ENCODE measurements around the gene TENM3. TPM values are rescaled to one million over a fixed set of nuclear protein-coding genes. Genes with fewer than 3 reads are reported as not detected.

TENM3 gene
- total and polyA plus RNA-seq, 9 donors, result 11.0 to 32.9 (median 23.2) TPM

DNA sequence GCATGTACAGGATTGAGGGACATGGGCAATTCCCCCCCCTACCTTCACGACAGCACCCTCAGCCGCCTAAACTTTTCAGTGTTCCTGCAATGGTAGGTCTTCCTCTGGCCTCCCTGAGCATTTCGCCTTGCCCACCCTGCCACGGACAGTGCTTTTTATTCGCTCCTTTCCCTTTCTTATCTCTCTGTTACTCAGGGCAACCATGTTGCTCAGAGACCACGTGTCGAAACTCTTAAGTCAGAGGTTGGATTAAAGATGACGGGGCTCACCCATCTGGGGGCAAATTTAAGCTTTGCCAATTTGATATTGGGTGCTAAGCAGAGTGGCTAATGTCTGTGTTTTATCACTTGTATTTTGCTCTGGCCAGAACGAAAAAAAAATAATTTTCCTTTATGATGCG is 20.4 kb downstream of the TENM3 start:
- Histone ChIP-seq H3K4me1 (ENCODE audit: control insufficient read depth, insufficient read depth, low read length) (no peaks in the 10 kb centered on the region), H3K27ac (ENCODE audit: low read length) (no peak overlapping the region), H3K9me3 (replicated peaks; ENCODE audit: control insufficient read depth, low read depth, low read length) (no peaks in the 10 kb centered on the region), H3K4me3 (ENCODE audit: low read length) (no peak overlapping the region), H3K27me3 (ENCODE audit: control insufficient read depth, insufficient read depth, low read length) (no peaks in the 10 kb centered on the region), H3K36me3 (ENCODE audit: control insufficient read depth, insufficient read depth, low read length) (no peaks in the 10 kb centered on the region)
- DNase-seq, result no peak
- 100% methylated on average over 4 of the region's 10 CpGs for WGBS (ENCODE audit: insufficient coverage)

DNA sequence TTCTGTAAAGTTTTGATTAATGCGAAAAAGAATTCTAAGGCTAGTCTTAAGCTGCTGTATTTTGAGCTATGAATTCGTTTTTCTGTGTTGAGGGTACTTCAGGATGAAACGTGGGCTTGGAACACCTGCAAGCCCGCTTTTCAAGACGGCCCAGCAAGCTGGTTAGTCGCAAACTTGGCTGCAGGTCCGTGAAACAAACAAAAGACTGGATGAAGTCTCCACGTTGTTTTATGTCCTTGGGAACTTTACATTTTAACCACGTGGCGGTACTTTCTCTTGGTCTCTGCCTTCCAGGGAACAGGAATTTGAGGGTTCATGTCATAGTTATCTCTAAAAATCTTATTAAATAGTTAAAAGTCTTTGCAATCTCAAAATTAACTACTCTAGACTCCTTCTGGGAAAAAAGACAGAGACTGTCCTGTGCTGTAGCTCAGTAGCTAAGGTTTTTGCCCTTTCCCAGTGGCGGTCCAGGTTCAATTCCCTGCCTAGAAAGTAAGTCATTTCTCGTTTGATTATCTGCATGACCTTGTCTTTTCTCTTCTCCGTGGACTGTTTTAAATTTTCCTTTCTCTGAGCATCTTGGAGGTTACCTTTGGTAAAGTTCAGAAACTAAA is 21.0 kb downstream of the TENM3 start:
- no peak overlapping the region for H3K4me3 ChIP-seq (ENCODE audit: low read length)
- H3K27me3 ChIP-seq (ENCODE audit: control insufficient read depth, insufficient read depth, low read length), result no peaks in the 10 kb centered on the region
- no peaks in the 10 kb centered on the region for H3K9me3 ChIP-seq (replicated peaks; ENCODE audit: control insufficient read depth, low read depth, low read length)
- H3K36me3 ChIP-seq (ENCODE audit: control insufficient read depth, insufficient read depth, low read length), result no peaks in the 10 kb centered on the region
- DNase-seq, result no peak
- no peaks in the 10 kb centered on the region for H3K4me1 ChIP-seq (ENCODE audit: control insufficient read depth, insufficient read depth, low read length)
- H3K27ac ChIP-seq (ENCODE audit: low read length), result no peak overlapping the region
- WGBS (ENCODE audit: insufficient coverage), result 90% methylated on average over 6 of the region's 13 CpGs

DNA sequence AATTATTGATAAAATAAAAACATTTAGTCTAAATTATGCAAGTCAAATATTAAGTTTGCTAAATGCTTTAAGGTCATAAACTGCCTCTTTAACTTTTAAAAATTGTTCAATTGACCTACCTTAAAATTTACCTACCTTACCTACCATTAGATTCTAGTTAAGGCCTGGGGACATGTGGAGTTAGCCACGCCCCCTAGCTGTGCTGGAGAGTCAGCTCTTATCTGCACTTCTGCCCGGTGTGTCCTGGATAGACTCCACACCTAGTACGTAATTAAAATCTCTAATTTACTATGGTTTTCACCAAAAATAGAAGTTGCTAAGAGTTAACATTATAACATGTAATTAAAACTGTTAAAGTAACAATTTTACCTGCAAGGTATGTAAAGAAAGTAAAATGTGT is 22.7 kb downstream of the TENM3 start:
- H3K4me1 ChIP-seq (ENCODE audit: control insufficient read depth, insufficient read depth, low read length), result no peaks in the 10 kb centered on the region
- H3K4me3 ChIP-seq (ENCODE audit: low read length), result no peak overlapping the region
- H3K9me3 ChIP-seq (replicated peaks; ENCODE audit: control insufficient read depth, low read depth, low read length), result no peaks in the 10 kb centered on the region
- DNase-seq, result no peak
- no CpG with 5 or more reads among the region's 3 CpGs for WGBS (ENCODE audit: insufficient coverage)
- H3K27me3 ChIP-seq (ENCODE audit: control insufficient read depth, insufficient read depth, low read length), result no peaks in the 10 kb centered on the region
- no peaks in the 10 kb centered on the region for H3K36me3 ChIP-seq (ENCODE audit: control insufficient read depth, insufficient read depth, low read length)
- no peak overlapping the region for H3K27ac ChIP-seq (ENCODE audit: low read length)

DNA sequence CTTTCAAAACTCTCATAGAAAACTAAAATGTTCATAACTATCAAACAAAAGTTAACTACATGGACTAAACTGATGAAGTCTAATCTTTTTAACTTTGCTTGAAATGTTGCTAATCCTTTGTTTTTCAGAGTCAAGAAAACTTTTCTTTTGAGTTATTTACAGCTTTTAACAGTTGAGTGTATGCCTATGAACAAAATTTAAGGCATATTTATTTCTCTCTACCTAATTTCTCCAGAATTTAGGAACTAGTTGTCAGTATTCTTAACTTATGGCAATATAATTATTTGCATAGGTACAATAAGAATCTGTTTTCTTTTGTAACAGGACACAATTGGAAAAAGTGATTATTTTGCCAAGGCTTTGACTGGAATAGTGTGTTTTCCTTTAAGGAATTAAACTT is 23.8 kb downstream of the TENM3 start:
- no peaks in the 10 kb centered on the region for H3K4me1 ChIP-seq (ENCODE audit: control insufficient read depth, insufficient read depth, low read length)
- no peak overlapping the region for H3K4me3 ChIP-seq (ENCODE audit: low read length)
- no peak for DNase-seq
- H3K27ac ChIP-seq (ENCODE audit: low read length), result no peak overlapping the region
- H3K36me3 ChIP-seq (ENCODE audit: control insufficient read depth, insufficient read depth, low read length), result no peaks in the 10 kb centered on the region
- no peaks in the 10 kb centered on the region for H3K27me3 ChIP-seq (ENCODE audit: control insufficient read depth, insufficient read depth, low read length)
- no peaks in the 10 kb centered on the region for H3K9me3 ChIP-seq (replicated peaks; ENCODE audit: control insufficient read depth, low read depth, low read length)

DNA sequence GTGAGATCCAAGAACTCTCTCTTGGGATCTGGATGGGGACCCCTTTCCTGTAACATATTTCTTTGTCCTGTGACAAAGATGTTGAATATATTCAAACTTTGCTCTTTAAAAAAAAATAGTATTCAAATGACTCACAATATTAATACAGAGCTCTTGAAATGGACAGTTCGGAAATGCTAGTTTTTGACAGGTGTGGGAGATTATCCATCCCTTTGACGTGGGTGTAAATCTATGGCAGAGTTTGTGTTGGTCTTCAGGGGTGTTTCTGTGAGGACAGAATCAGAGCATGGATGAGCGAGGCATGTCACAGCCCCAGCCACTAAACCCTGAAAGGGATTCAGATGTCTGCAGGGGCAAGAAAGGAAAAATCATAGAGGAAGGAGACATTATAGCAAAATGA is 25.8 kb downstream of the TENM3 start:
- H3K4me3 ChIP-seq (ENCODE audit: low read length), result no peak overlapping the region
- H3K27me3 ChIP-seq (ENCODE audit: control insufficient read depth, insufficient read depth, low read length), result no peaks in the 10 kb centered on the region
- 33% methylated on average over 1 of the region's 3 CpGs for WGBS (ENCODE audit: insufficient coverage)
- H3K27ac ChIP-seq (ENCODE audit: low read length), result no peak overlapping the region
- no peak for DNase-seq
- no peaks in the 10 kb centered on the region for H3K36me3 ChIP-seq (ENCODE audit: control insufficient read depth, insufficient read depth, low read length)
- no peaks in the 10 kb centered on the region for H3K4me1 ChIP-seq (ENCODE audit: control insufficient read depth, insufficient read depth, low read length)
- no peaks in the 10 kb centered on the region for H3K9me3 ChIP-seq (replicated peaks; ENCODE audit: control insufficient read depth, low read depth, low read length)

DNA sequence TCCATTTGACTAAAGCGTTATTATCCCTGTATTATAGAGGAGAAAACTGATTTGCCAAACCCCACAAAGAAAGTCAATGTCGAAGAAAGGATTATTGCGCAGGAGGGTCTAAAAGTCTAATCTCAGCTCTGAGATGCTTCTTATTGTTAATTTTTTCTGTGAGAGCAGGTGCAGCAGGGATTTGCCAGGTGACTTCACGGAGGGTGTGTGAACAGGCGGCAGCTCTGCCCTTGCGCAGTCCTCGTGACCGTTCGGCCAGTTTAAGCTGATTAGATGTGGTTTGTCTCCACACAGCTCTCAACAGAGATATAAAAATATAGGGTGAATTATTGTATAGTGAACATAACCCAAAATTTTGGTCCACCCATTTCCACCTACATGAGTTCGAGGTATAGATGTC is 28.5 kb downstream of the TENM3 start:
- whole genome bisulfite sequencing (ENCODE audit: insufficient coverage), result 94% methylated on average over 2 of the region's 10 CpGs
- no peak overlapping the region for H3K4me3 ChIP-seq (ENCODE audit: low read length)
- no peak for DNase-seq
- H3K4me1 ChIP-seq (ENCODE audit: control insufficient read depth, insufficient read depth, low read length), result no peaks in the 10 kb centered on the region
- H3K36me3 ChIP-seq (ENCODE audit: control insufficient read depth, insufficient read depth, low read length), result no peaks in the 10 kb centered on the region
- no peaks in the 10 kb centered on the region for H3K27me3 ChIP-seq (ENCODE audit: control insufficient read depth, insufficient read depth, low read length)
- no peaks in the 10 kb centered on the region for H3K9me3 ChIP-seq (replicated peaks; ENCODE audit: control insufficient read depth, low read depth, low read length)
- no peak overlapping the region for H3K27ac ChIP-seq (ENCODE audit: low read length)

DNA sequence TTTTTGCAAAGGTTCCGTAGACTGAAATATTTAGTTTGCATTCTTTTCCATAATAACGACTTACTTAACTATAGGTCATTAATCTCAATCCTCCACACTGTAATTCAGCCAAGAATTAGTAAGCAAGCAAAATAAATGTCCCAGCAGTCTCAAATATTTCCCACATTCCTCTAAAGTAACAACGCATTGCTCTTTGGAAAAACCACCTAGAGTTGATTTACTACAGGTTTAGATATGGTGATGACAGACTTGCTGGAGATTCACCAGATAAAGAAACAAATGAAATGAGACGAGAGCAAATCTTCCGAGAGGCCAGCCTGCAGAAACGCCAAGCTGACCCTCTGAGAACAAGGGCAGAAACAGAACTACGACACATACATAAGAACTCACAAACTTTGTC is 28.9 kb downstream of the TENM3 start:
- no peak for DNase-seq
- Histone ChIP-seq H3K27me3 (ENCODE audit: control insufficient read depth, insufficient read depth, low read length) (no peaks in the 10 kb centered on the region), H3K9me3 (replicated peaks; ENCODE audit: control insufficient read depth, low read depth, low read length) (no peaks in the 10 kb centered on the region), H3K4me1 (ENCODE audit: control insufficient read depth, insufficient read depth, low read length) (no peaks in the 10 kb centered on the region), H3K36me3 (ENCODE audit: control insufficient read depth, insufficient read depth, low read length) (no peaks in the 10 kb centered on the region), H3K4me3 (ENCODE audit: low read length) (no peak overlapping the region), H3K27ac (ENCODE audit: low read length) (no peak overlapping the region)
- 80% methylated on average over 4 of the region's 7 CpGs for WGBS (ENCODE audit: insufficient coverage)

DNA sequence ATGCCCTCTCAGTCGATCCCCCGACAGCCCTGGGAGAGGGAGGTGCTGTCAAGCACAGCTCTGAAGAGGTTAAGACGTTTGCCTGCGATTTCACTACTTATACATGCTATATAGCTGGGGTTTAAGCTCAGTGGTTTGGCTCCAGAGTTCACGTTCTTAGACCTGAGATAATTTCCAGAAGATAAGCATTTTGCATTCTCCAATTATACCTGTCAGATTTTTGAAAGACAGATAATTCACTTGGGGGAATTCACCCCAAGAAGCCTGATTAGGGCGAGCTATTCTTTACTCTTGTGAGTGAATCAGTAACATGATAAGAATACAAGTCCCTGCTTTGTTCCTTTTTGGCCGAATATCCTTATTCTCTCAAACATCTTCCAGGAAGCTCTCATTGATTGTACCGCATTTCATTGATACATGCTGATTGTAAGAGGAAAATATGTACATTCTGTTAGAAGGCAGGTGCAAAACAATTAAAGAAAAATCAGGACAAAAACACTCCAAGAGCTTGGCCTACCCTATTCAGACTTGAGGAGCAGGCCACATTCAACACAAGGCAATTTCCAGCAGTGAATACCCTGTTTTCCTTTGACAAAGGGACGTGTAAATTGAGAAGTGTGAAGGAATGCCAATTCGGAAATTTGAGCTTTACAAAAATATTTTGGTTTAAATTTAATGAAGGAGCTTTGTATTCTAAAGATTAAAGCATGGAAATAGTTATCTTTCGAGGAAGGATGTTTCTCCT is 30.2 kb downstream of the TENM3 start:
- Histone ChIP-seq H3K36me3 (ENCODE audit: control insufficient read depth, insufficient read depth, low read length) (no peaks in the 10 kb centered on the region), H3K4me3 (ENCODE audit: low read length) (no peak overlapping the region), H3K27ac (ENCODE audit: low read length) (no peak overlapping the region), H3K9me3 (replicated peaks; ENCODE audit: control insufficient read depth, low read depth, low read length) (no peaks in the 10 kb centered on the region), H3K4me1 (ENCODE audit: control insufficient read depth, insufficient read depth, low read length) (no peaks in the 10 kb centered on the region), H3K27me3 (ENCODE audit: control insufficient read depth, insufficient read depth, low read length) (no peaks in the 10 kb centered on the region)
- no peak for DNase-seq
- WGBS (ENCODE audit: insufficient coverage), result no CpG with 5 or more reads among the region's 11 CpGs

DNA sequence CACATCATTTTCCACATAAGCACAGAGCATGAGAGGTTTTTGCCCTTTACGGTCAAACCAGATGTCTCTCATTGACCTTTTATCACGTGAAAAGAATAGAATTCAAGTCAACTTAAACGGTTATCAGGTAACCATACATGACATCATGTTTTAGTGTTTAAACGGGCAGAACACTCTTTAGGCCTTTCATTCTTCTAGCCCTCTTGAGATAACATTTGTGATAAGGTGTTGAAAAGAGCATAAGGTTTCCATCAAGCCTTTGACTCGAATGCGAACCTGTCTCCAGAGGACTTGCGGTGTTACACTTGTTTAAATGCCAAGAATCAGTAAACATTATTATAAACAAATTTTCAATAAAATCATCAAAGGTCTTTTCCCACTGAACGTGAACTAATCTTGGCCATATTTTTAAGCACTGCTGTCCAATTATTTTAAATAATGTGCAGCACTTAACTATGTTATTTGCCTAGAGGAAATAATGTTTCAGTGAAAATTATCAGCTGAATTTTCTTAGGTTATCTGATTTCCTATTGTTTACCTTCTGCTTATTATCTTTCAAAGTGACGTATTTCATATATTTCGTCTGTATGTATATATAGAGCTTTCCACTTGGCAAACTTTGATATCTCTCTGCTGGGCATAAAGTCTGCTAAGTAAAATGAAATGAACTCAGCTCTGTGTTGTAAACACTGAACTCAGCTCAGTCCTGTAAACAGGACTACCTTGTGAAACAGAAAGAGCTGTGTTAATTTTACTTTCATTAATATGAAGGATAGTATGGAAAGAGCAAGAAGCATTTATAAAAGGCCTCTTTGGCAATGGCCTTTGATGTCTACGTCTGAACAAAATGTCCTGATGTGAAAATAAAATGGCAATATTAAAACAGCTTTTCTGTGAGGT is 33.3 kb downstream of the TENM3 start:
- no peak for DNase-seq
- WGBS (ENCODE audit: insufficient coverage), result 60% methylated on average over 1 of the region's 11 CpGs

DNA sequence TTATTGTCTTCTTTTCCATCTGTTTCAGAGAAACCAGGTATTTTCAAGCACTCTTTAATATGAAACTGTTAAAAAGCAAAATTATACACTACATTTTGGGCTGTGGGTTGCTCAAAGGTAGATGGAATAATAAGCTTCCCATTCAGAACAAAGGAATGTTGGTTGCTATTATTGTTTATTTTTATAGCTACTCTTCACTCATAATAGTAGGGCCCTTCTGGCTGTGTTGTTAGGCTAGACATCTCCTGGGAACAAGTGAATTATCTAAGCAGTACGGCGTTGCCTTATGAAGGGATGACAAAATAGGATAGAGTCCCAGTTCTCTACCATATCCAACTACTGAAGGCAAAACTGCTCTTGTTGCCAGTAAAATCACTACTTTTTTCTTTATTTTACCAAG is 34.2 kb downstream of the TENM3 start:
- Histone ChIP-seq H3K27ac (ENCODE audit: low read length) (no peak overlapping the region), H3K36me3 (ENCODE audit: control insufficient read depth, insufficient read depth, low read length) (no peaks in the 10 kb centered on the region), H3K4me1 (ENCODE audit: control insufficient read depth, insufficient read depth, low read length) (no peaks in the 10 kb centered on the region), H3K27me3 (ENCODE audit: control insufficient read depth, insufficient read depth, low read length) (no peaks in the 10 kb centered on the region), H3K9me3 (replicated peaks; ENCODE audit: control insufficient read depth, low read depth, low read length) (no peaks in the 10 kb centered on the region), H3K4me3 (ENCODE audit: low read length) (no peak overlapping the region)
- WGBS (ENCODE audit: insufficient coverage), result no CpG with 5 or more reads among the region's 2 CpGs
- DNase-seq, result peak; percentile 46

More for the DNA sequence above, 33.3 kb downstream of the TENM3 start:
- H3K9me3 ChIP-seq (replicated peaks; ENCODE audit: control insufficient read depth, low read depth, low read length), result no peaks in the 10 kb centered on the region
- H3K27me3 ChIP-seq (ENCODE audit: control insufficient read depth, insufficient read depth, low read length), result no peaks in the 10 kb centered on the region
- H3K4me1 ChIP-seq (ENCODE audit: control insufficient read depth, insufficient read depth, low read length), result no peaks in the 10 kb centered on the region
- H3K4me3 ChIP-seq (ENCODE audit: low read length), result no peak overlapping the region
- no peak overlapping the region for H3K27ac ChIP-seq (ENCODE audit: low read length)
- H3K36me3 ChIP-seq (ENCODE audit: control insufficient read depth, insufficient read depth, low read length), result no peaks in the 10 kb centered on the region

Measured in muscle of leg (tissue), 11 donors.